Neural cell (in vitro differentiated cells): ENCODE measurements around the gene FBXL5. TPM values are rescaled to one million over a fixed set of nuclear protein-coding genes. Genes with fewer than 3 reads are reported as not detected.

Experiments
- H2AFZ ChIP-seq: fragments of 200-600, 300-800 bp; sonication (generic), shearing (Covaris generic); 2 replicates; pipeline ENCODE4 v1.6.0; 2014; ENCODE audit warnings: low read depth, mild to moderate bottlenecking, antibody characterized with exemption, low read length, moderate library complexity
- H3F3A ChIP-seq: fragments of 200-600 bp; shearing (Covaris generic); 2 replicates; pipeline ENCODE4 v1.6.1; 2016; ENCODE audit warnings: mild to moderate bottlenecking, moderate library complexity, mixed read lengths, antibody characterized with exemption, low read length; ENCODE audit not compliant: insufficient read depth, poor library complexity, severe bottlenecking
- H3K27ac ChIP-seq: fragments of 200-600, 300-800 bp; sonication (generic), shearing (Covaris generic); 2 replicates; pipeline ENCODE4 v1.5.1; 2014; ENCODE audit warnings: mild to moderate bottlenecking, low read length, moderate library complexity
- H3K27me3 ChIP-seq: fragments of 300-800, 200-600 bp; sonication (generic), shearing (Covaris generic); 2 replicates; pipeline ENCODE4 v1.6.0; 2014; ENCODE audit warnings: mild to moderate bottlenecking, low read depth, low read length, moderate library complexity; ENCODE audit not compliant: insufficient read depth
- H3K36me3 ChIP-seq: fragments of 300-800, 200-600 bp; sonication (generic), shearing (Covaris generic); 2 replicates; pipeline ENCODE4 v1.5.1; 2014; ENCODE audit warnings: mild to moderate bottlenecking, antibody characterized with exemption, low read length, moderate library complexity; ENCODE audit not compliant: insufficient read depth
- H3K4me2 ChIP-seq: fragments of 300-800, 200-600 bp; sonication (generic), shearing (Covaris generic); 2 replicates; pipeline ENCODE4 v1.6.0; 2014; ENCODE audit warnings: mild to moderate bottlenecking, low read length
- H3K4me3 ChIP-seq: fragments of 300-800, 200-600 bp; sonication (generic), shearing (Covaris generic); 2 replicates; pipeline ENCODE4 v1.5.1; 2014; ENCODE audit warnings: mild to moderate bottlenecking, low read length, moderate library complexity
- H3K79me2 ChIP-seq: fragments of 200-600 bp; shearing (Covaris generic); replicated peaks from 2 replicates; pipeline ENCODE4 v1.6.0; 2014; ENCODE audit warnings: mild to moderate bottlenecking, low read length, moderate library complexity; ENCODE audit not compliant: insufficient read depth
- H3K9ac ChIP-seq: fragments of 300-800, 200-600 bp; sonication (generic), shearing (Covaris generic); 2 replicates; pipeline ENCODE4 v1.6.1; 2016; ENCODE audit warnings: mild to moderate bottlenecking, low read length, mixed read lengths
- H3K9me2 ChIP-seq: fragments of 200-600 bp; shearing (Covaris generic); 2 replicates; pipeline ENCODE4 v1.6.1; 2016; ENCODE audit warnings: mild to moderate bottlenecking, low read length, mixed read lengths; ENCODE audit not compliant: insufficient read depth
- H3K9me3 ChIP-seq: fragments of 200-600, 300-800 bp; sonication (generic), shearing (Covaris generic); 2 replicates; pipeline ENCODE4 v1.6.1; 2016; ENCODE audit warnings: mild to moderate bottlenecking, mixed run types, low read length, moderate library complexity, mixed read lengths
- H4K20me1 ChIP-seq: fragments of 200-600 bp; shearing (Covaris generic); 2 replicates; pipeline ENCODE4 v1.6.1; 2016; ENCODE audit warnings: mild to moderate bottlenecking, mixed run types; ENCODE audit not compliant: insufficient read depth
- EP300 ChIP-seq: fragments of 450-650 bp; conservative IDR thresholded peaks from 2 replicates; pipeline ENCODE4 v1.6.1; 2014; ENCODE audit warnings: antibody characterized with exemption, mild to moderate bottlenecking, moderate library complexity; ENCODE audit not compliant: poor library complexity, severe bottlenecking
- EZH2 ChIP-seq: fragments of 200-600, 300-800 bp; shearing (Covaris generic), sonication (generic); IDR thresholded peaks from 2 replicates; pipeline ENCODE4 v1.6.1; 2014; ENCODE audit warnings: antibody characterized with exemption, low read length, borderline replicate concordance, mild to moderate bottlenecking; ENCODE audit not compliant: insufficient read depth, poor library complexity, severe bottlenecking
- MXI1 ChIP-seq: fragments of 450-650 bp; conservative IDR thresholded peaks from 2 replicates; pipeline ENCODE4 v1.6.1; 2014; ENCODE audit warnings: antibody characterized with exemption, mild to moderate bottlenecking; ENCODE audit not compliant: poor library complexity, severe bottlenecking
- POLR2AphosphoS5 ChIP-seq: IDR thresholded peaks from 2 replicates; pipeline ENCODE4 v1.6.1; 2012
- RAD21 ChIP-seq: fragments of 450-650 bp; conservative IDR thresholded peaks from 2 replicates; pipeline ENCODE4 v1.6.1; 2014; ENCODE audit warnings: antibody characterized with exemption, mild to moderate bottlenecking, moderate library complexity
- SMC3 ChIP-seq: fragments of 450-650 bp; conservative IDR thresholded peaks from 2 replicates; pipeline ENCODE4 v1.6.1; 2014; ENCODE audit warnings: antibody characterized with exemption, mild to moderate bottlenecking, moderate library complexity; ENCODE audit not compliant: poor library complexity
- TAF1 ChIP-seq: IDR thresholded peaks from 2 replicates; pipeline ENCODE4 v1.6.1; 2012; ENCODE audit warnings: low read depth
- polyA plus RNA-seq: library from polyadenylated mRNA; depleted of rRNA; stranded (reverse); fragments of >200 nt; gene quantifications from 2 replicates; pipeline ENCODE4 v1.2.3, GENCODE V29; 2014
- TF ChIP-seq, protein P1 (sequence below): fragments of 450-650 bp; IDR thresholded peaks from 2 replicates; pipeline ENCODE4 v1.5.1; 2014; ENCODE audit warnings: antibody characterized with exemption, mild to moderate bottlenecking, moderate library complexity; ENCODE audit not compliant: poor library complexity, severe bottlenecking
- TF ChIP-seq, protein P2 (sequence below): IDR thresholded peaks from 2 replicates; pipeline ENCODE4 v1.6.1; 2012; ENCODE audit warnings: borderline replicate concordance

FBXL5 gene
- polyA plus RNA-seq, 1 donor from 2014 or later, result 70.6 TPM

DNA sequence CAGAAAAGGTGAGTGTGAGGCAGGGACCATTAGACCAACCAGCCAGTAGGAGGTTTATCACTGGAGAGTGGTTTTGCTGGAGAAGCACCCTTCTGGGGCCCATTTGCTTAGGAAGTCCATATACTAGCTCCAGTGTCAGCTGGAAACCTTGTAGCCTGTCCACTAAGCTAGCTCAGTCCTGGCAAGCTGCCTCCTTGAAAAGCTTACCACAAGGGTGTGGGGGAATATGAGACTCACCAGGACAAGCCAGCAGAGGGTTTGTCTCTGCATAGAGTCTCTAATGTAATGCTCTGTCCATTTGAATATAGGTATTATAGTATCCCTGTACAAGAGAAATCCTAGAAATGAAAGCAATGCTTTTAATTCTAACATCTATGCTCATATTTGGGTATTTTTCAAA, 86.3 kb downstream of the FBXL5 start:
- no peaks in the 10 kb centered on the region for H3F3A ChIP-seq
- no peak overlapping the region for H3K9ac ChIP-seq
- H4K20me1 ChIP-seq, result no peaks in the 10 kb centered on the region
- no peaks in the 10 kb centered on the region for H3K36me3 ChIP-seq
- TF ChIP-seq SMC3, result no peak
- no peak for TF ChIP-seq MXI1
- TF ChIP-seq, protein P1, sequence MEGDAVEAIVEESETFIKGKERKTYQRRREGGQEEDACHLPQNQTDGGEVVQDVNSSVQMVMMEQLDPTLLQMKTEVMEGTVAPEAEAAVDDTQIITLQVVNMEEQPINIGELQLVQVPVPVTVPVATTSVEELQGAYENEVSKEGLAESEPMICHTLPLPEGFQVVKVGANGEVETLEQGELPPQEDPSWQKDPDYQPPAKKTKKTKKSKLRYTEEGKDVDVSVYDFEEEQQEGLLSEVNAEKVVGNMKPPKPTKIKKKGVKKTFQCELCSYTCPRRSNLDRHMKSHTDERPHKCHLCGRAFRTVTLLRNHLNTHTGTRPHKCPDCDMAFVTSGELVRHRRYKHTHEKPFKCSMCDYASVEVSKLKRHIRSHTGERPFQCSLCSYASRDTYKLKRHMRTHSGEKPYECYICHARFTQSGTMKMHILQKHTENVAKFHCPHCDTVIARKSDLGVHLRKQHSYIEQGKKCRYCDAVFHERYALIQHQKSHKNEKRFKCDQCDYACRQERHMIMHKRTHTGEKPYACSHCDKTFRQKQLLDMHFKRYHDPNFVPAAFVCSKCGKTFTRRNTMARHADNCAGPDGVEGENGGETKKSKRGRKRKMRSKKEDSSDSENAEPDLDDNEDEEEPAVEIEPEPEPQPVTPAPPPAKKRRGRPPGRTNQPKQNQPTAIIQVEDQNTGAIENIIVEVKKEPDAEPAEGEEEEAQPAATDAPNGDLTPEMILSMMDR, result no peak
- no peak for TF ChIP-seq TAF1
- TF ChIP-seq RAD21, result no peak
- TF ChIP-seq POLR2AphosphoS5, result no peak
- TF ChIP-seq, protein P2, sequence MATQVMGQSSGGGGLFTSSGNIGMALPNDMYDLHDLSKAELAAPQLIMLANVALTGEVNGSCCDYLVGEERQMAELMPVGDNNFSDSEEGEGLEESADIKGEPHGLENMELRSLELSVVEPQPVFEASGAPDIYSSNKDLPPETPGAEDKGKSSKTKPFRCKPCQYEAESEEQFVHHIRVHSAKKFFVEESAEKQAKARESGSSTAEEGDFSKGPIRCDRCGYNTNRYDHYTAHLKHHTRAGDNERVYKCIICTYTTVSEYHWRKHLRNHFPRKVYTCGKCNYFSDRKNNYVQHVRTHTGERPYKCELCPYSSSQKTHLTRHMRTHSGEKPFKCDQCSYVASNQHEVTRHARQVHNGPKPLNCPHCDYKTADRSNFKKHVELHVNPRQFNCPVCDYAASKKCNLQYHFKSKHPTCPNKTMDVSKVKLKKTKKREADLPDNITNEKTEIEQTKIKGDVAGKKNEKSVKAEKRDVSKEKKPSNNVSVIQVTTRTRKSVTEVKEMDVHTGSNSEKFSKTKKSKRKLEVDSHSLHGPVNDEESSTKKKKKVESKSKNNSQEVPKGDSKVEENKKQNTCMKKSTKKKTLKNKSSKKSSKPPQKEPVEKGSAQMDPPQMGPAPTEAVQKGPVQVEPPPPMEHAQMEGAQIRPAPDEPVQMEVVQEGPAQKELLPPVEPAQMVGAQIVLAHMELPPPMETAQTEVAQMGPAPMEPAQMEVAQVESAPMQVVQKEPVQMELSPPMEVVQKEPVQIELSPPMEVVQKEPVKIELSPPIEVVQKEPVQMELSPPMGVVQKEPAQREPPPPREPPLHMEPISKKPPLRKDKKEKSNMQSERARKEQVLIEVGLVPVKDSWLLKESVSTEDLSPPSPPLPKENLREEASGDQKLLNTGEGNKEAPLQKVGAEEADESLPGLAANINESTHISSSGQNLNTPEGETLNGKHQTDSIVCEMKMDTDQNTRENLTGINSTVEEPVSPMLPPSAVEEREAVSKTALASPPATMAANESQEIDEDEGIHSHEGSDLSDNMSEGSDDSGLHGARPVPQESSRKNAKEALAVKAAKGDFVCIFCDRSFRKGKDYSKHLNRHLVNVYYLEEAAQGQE, result no peak
- no peak for TF ChIP-seq EZH2
- no peak for TF ChIP-seq EP300
- H3K9me2 ChIP-seq, result no peaks in the 10 kb centered on the region
- no peaks in the 10 kb centered on the region for H3K79me2 ChIP-seq
- H2AFZ ChIP-seq, result no peak overlapping the region
- H3K4me3 ChIP-seq, result no peak overlapping the region
- H3K9me3 ChIP-seq, result no peaks in the 10 kb centered on the region
- H3K27ac ChIP-seq, result no peak overlapping the region
- H3K27me3 ChIP-seq, result no peaks in the 10 kb centered on the region
- no peak overlapping the region for H3K4me2 ChIP-seq

DNA sequence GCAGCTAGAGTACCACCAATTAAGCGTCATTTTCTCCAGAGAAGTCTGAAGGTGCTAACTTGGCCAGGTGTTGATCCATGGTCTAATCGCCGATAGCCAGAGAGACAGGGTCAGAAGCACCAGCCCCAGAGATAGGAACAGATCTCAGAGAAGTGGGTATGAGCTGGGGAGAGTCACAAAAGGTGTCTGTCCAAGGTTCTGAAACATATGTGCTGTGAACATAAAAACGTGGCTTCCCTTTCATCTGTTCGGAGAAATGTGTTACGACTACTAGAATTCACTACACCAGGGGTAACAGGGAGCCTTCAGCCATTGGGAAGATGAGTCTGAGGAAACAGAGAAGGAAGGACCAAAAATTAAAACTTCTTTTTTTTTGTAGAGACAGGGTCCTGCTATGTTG, 91.3 kb downstream of the FBXL5 start:
- TF ChIP-seq, protein P2, result no peak
- TF ChIP-seq POLR2AphosphoS5, result no peak
- TF ChIP-seq RAD21, result no peak
- TF ChIP-seq SMC3, result no peak
- no peak for TF ChIP-seq MXI1
- TF ChIP-seq EZH2, result no peak
- TF ChIP-seq, protein P1, result no peak
- TF ChIP-seq TAF1, result no peak
- TF ChIP-seq EP300, result no peak
- no peaks in the 10 kb centered on the region for H3K9me2 ChIP-seq

More for the DNA sequence above, 91.3 kb downstream of the FBXL5 start:
- Histone ChIP-seq H3K4me2 (no peak overlapping the region), H3K27me3 (no peaks in the 10 kb centered on the region), H3K4me3 (no peak overlapping the region), H2AFZ (no peak overlapping the region), H4K20me1 (no peaks in the 10 kb centered on the region), H3K79me2 (no peaks in the 10 kb centered on the region), H3K9ac (no peak overlapping the region), H3K36me3 (no peaks in the 10 kb centered on the region), H3K27ac (no peak overlapping the region), H3K9me3 (no peaks in the 10 kb centered on the region), H3F3A (no peaks in the 10 kb centered on the region)
